Measurements from ENCODE around the gene SIPA1L3.
"Not testable (repeated sequence)": the region's sequence is repeated elsewhere in the genome, so short reads cannot be mapped to it uniquely, and the experiment has no call there.

The SIPA1L3 gene, protein sequence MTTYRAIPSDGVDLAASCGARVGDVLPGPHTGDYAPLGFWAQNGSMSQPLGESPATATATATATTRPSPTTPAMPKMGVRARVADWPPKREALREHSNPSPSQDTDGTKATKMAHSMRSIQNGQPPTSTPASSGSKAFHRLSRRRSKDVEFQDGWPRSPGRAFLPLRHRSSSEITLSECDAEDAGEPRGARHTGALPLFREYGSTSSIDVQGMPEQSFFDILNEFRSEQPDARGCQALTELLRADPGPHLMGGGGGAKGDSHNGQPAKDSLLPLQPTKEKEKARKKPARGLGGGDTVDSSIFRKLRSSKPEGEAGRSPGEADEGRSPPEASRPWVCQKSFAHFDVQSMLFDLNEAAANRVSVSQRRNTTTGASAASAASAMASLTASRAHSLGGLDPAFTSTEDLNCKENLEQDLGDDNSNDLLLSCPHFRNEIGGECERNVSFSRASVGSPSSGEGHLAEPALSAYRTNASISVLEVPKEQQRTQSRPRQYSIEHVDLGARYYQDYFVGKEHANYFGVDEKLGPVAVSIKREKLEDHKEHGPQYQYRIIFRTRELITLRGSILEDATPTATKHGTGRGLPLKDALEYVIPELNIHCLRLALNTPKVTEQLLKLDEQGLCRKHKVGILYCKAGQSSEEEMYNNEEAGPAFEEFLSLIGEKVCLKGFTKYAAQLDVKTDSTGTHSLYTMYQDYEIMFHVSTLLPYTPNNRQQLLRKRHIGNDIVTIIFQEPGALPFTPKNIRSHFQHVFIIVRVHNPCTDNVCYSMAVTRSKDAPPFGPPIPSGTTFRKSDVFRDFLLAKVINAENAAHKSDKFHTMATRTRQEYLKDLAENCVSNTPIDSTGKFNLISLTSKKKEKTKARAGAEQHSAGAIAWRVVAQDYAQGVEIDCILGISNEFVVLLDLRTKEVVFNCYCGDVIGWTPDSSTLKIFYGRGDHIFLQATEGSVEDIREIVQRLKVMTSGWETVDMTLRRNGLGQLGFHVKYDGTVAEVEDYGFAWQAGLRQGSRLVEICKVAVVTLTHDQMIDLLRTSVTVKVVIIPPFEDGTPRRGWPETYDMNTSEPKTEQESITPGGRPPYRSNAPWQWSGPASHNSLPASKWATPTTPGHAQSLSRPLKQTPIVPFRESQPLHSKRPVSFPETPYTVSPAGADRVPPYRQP (N-terminal part only)

GRCh38 chr19:37906869-37907734, at the start of gene SIPA1L3:
Gene SIPA1L3 (plus strand): TSS chr19:37907208. CDS start chr19:38081566, 174,358 bp downstream.
- peak; percentile 83 to 88 for DNase-seq (ENCODE audit: low read depth in 2 of 2)

DNA sequence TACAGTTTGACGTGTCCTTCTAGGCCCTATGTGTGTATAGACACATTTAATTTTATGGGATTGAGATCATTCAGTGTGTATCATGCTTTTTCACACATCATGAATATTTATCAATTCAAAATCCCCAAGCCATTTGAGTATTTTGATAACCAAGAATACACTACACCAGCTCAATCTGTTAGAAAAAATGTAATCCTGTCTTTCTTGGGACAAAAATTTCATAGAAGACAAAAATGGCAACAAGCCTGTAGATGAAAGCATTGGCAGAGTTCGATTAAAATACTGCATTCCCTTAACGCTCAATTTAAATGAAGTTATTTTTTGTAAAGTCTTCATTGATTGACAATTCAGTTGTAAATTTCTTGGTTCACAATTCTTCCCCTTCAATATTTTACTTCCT, 42.5 kb upstream of the SIPA1L3 start:
- no peak for DNase-seq (ENCODE audit: low read depth in 2 of 2)

DNA sequence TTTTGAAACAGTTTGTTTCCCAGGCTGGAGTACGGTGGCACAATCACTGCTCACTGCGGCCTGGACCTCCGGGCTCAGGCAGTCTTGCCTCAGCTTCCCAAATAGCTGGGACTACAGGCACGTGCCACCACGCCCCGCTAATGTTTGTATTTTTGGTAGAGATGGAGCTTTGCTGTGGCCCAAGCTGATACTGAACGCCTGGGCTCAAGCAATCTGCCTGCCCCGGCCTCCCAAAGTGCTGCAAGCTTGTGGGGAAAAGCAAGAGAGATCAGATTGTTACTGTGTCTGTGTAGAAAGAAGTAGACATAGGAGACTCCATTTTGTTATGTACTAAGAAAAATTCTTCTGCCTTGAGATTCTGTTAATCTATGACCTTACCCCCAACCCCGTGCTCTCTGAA, 41.1 kb upstream of the SIPA1L3 start:
- DNase-seq (ENCODE audit: low read depth in 2 of 2), result not testable (repeated sequence)

DNA sequence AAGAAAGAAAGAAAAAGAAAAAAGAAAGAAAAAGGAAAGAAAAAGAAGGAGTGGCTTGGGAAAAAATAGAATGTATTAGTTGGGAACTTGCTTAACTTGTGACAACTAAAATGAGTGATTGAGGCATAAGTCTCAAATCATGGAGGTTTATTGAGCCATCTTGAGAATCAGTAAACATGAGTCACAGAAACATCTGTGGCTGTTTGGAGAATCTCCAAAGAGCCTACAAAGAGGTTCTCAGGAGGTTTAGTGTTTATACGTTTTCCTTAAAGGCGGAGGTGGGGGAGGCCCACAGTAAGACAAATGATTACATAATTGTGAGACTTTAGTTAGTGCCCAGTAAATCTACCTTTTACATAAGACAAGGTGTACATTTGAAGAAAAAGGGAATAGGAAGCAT, 39.2 kb upstream of the SIPA1L3 start:
- DNase-seq (ENCODE audit: low read depth in 2 of 2), result no peak

GRCh38 chr19:37869766-37870340, 37.2 kb upstream of the SIPA1L3 start:
- no peak for DNase-seq (ENCODE audit: low read depth in 2 of 2)

DNA sequence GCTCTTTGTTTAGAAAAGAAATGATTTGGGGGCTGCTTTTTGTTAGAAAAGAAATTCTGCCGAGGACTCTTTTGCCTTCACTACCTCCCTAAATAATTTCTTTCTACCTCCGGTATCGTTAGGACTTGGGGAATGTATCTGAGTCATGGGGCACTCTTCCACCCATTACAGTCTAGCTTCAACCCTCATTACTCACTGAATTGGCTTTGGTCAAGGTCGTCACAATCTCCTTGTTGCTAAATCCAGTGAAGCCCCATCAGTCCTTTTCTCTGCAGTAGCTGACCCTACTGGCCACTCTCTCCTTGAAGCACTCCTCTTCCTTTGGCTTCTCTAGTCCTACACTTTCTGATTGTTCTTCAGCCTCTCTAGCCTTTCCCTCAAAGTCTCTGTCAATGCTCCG, 34.6 kb upstream of the SIPA1L3 start:
- no peak for DNase-seq (ENCODE audit: low read depth in 2 of 2)

- DNase-seq (ENCODE audit: low read depth in 2 of 2), result no peak
These were observed 32.2 kb upstream of the SIPA1L3 start for GRCh38 chr19:37874784-37875183.

DNA sequence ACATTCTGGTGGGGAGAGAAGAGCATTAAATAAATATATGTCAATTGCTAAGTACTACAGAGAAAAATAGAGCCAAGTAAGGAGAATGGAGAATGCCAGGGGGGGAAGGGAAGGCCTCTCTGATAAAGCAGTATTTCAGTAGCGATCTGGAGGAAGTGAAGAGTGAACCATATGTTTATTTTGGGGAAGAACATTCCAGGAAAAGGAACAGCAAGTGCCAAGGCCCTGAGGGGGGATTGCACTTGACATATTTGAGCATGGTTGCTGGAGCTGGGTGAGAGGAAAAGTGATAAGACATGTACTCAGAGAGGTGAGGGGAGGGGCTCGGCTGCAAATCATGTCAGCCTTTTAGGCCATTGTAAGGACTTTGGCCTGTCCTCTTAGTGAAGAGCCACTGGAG, 31.0 kb upstream of the SIPA1L3 start:
- no peak for DNase-seq (ENCODE audit: low read depth in 2 of 2)

GRCh38 chr19:37877147-37877546, 29.9 kb upstream of the SIPA1L3 start:
- DNase-seq (ENCODE audit: low read depth in 2 of 2), result no peak

GRCh38 chr19:37885392-37885791, 21.6 kb upstream of the SIPA1L3 start:
- DNase-seq (ENCODE audit: low read depth in 2 of 2), result no peak

DNA sequence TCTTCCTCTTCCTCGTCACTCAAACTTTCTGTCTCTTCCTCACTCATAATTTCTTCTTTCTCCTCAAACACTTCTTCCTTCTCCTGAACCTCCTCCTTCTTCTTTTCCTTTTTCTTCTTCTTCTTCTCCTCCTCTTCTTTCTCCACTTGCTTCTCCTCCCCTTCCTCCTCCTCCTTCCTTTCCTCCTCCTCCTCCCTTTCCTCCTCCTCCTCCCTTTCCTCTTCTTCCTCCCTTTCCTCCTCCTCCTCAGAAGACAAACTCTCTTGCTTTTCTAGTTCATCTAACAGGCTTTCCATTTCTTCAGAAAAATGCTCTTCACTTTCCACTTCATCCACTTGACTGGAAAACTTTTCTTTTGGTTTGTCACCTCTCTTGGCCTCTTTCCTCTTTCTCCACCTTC, 20.4 kb upstream of the SIPA1L3 start:
- no peak for DNase-seq (ENCODE audit: low read depth in 2 of 2)

DNA sequence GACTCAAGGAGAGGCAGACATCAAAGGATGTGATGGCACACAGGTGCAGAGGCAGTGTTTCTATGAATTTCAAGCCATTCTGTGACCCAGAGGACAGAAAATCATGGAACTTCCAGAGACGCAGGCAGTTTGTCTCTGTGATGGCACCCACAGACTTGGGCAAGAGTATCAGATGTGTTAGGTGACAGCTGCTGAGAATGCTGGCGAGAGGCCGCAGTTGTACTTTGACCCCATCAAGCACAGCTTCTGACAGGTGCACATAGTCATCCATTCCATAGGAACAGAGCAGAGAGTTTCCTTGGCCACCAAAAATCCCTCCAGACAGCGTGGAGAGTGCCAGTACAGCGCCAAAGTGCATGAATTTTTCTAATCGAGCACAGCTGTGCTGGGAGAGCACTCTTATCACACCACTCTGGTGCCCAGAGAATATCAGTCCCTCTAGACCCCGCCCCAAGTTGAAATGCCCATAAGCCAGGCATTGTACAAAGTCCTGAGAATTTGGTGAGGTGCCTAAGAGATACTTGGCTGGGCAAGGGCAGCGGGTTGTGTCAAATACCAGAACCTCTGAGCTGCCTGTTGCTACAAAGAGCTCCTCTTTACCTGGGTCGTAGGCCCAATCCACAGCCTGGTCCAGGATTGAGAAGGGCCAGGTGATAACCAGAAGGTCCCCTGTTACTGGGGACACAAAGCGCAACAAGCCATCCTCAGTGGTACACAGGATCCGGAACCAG, 13.0 kb upstream of the SIPA1L3 start:
- DNase-seq (ENCODE audit: low read depth in 2 of 2), result no peak

- DNase-seq (ENCODE audit: low read depth in 2 of 2), result no peak
These were observed 10.8 kb upstream of the SIPA1L3 start for GRCh38 chr19:37896180-37896579.

- no peak for DNase-seq (ENCODE audit: low read depth in 2 of 2)
These were observed 7.6 kb upstream of the SIPA1L3 start for GRCh38 chr19:37899453-37899852.

GRCh38 chr19:37899966-37900365, 7.0 kb upstream of the SIPA1L3 start:
- DNase-seq (ENCODE audit: low read depth in 2 of 2), result no peak

DNA sequence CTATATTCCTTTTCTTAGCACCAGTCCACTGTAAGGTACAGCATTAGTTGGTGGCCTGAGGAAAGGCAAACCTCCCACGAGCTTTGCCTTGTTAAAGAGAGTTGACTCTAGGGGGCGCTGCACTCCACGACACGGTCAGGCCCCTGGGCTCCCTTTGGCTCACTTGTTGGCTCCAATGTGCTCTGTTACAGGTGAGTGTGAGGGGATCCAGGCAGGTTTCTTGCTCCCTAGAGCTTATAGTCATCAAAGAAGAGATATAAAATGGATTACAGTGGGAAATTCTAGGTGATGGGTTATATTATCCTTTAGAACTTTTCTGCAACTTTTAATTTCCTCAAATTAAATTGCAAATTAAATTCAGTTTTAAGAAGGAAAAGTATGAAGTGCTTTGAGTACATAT, 4.3 kb upstream of the SIPA1L3 start:
- DNase-seq (ENCODE audit: low read depth in 2 of 2), result peak; percentile 38 to 65

DNA sequence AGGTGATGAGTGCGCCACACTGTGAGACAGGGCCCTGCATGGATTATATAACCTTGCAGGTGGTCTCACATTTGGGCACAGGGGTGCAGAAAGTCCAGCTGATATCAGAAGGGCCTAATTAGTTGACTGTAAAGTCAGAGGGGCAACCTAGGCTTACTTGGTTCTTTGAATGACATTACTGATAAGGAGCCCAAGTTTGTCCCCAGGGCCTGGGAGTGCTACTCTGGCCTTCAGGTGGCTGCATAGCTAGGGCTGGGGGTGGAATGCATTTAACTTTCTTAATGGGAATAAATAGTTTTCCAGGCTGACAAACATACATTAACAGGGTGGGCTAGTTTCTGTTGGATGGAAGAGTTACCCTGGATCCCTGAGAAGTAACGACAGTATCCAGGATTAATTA, 3.9 kb upstream of the SIPA1L3 start:
- DNase-seq (ENCODE audit: low read depth in 2 of 2), result no peak

- DNase-seq (ENCODE audit: low read depth in 2 of 2), result peak in 1 of 2 donors; percentile 5
These were observed 801 bp upstream of the SIPA1L3 start, which contains the start of gene WDR87 for GRCh38 chr19:37905946-37906868. Gene WDR87 (minus strand): TSS chr19:37906594. CDS start chr19:37898239, 8,355 bp downstream.

Measured in stimulated activated CD8-positive, alpha-beta memory T cell treated with anti-CD3 and anti-CD28 coated beads, Interleukin-15, amount 100 ng/mL, for 4 hours (primary cell).